Uterus (tissue), 4 donors: ENCODE results near the gene ADK. TPM values are rescaled to one million over a fixed set of nuclear protein-coding genes. Genes with fewer than 3 reads are reported as not detected.
A peak's percentile ranks its signal among the peaks of the same experiment; 100 is the strongest.

Source experiments
- DNase-seq, 2 donors: peaks; one replicate each; pipeline ENCODE4 v3.0.0-alpha.2; 2019 to 2020
- H3K27ac ChIP-seq, 2 donors: fragments of 200-600 bp; sonication (generic); 1 replicate in 1 of 2; 2 replicates in 1 of 2; pipeline ENCODE4 v1.5.1; 2016 to 2018
- H3K27me3 ChIP-seq, 2 donors: fragments of 200-600 bp; sonication (generic); one replicate each; pipeline ENCODE4 v1.5.1; 2018 to 2019; ENCODE audit warnings: control low read depth in 1 of 2
- H3K36me3 ChIP-seq, 2 donors: fragments of 200-600 bp; sonication (generic); one replicate each; pipeline ENCODE4 v1.5.1; 2019; ENCODE audit warnings: control low read depth in 1 of 2
- H3K4me1 ChIP-seq, 2 donors: fragments of 200-600 bp; sonication (generic); one replicate each; pipeline ENCODE4 v1.5.1; 2018 to 2019; ENCODE audit warnings: control low read depth in 1 of 2
- H3K4me3 ChIP-seq, 2 donors: fragments of 200-600 bp; sonication (generic); 1 replicate in 1 of 2; 2 replicates in 1 of 2; pipeline ENCODE4 v1.5.1; 2018 to 2019; ENCODE audit warnings: mild to moderate bottlenecking in 1 of 2
- H3K9me3 ChIP-seq, 2 donors: fragments of 200-600 bp; sonication (generic); one replicate each; pipeline ENCODE4 v1.5.1; 2019; ENCODE audit warnings: control low read depth in 1 of 2
- POLR2A ChIP-seq, 2 donors: fragments of 450-650 bp; IDR thresholded peaks; one replicate each; pipeline ENCODE4 v1.6.1; 2016; ENCODE audit warnings: antibody characterized with exemption in 2 of 2, mild to moderate bottlenecking in 1 of 2, moderate library complexity in 1 of 2
- intact Hi-C: fragments of 100-400 bp; cut with DNase I; formaldehyde crosslinking; loops from one replicate; pipeline ENCODE4 v1.15.1; 2023; ENCODE audit warnings: low total_unique reads
- total RNA-seq, 4 donors: library from RNA; depleted of rRNA in 3 of 4; stranded (reverse); fragments of >200 nt in 3 of 4; gene quantifications; one replicate each; pipeline versions ENCODE4 v1.1.0 to v1.2.4, GENCODE V29; 2014 to 2023
- TF ChIP-seq, protein P1 (sequence below), 4 experiments: fragments of 200-600 bp in 2 of 4; fragments of 450-650 bp in 2 of 4; sonication (generic) in 2 of 4; IDR thresholded peaks; one replicate each; pipeline ENCODE4 v1.5.1; 2016 to 2019; ENCODE audit warnings: antibody characterized with exemption in 4 of 4, mild to moderate bottlenecking in 2 of 4, moderate library complexity in 1 of 4
- donor health status: DM: yes; HTN: yes; CAD: no.

Gene ADK
- total RNA-seq, 4 donors from 2014 or later, result 12.6 to 41.1 (median 19.0) TPM

GRCh38 chr10:74244097-74244685, 93.2 kb downstream of the ADK start:
- H3K27me3 ChIP-seq, result no peaks in the 10 kb centered on the region
- H3K27ac ChIP-seq, result no peak overlapping the region
- H3K36me3 ChIP-seq, result no peaks in the 10 kb centered on the region
- no peaks in the 10 kb centered on the region for H3K9me3 ChIP-seq
- no peak for TF ChIP-seq POLR2A (IDR thresholded peaks at IDR 0.05)
- TF ChIP-seq, protein P1, sequence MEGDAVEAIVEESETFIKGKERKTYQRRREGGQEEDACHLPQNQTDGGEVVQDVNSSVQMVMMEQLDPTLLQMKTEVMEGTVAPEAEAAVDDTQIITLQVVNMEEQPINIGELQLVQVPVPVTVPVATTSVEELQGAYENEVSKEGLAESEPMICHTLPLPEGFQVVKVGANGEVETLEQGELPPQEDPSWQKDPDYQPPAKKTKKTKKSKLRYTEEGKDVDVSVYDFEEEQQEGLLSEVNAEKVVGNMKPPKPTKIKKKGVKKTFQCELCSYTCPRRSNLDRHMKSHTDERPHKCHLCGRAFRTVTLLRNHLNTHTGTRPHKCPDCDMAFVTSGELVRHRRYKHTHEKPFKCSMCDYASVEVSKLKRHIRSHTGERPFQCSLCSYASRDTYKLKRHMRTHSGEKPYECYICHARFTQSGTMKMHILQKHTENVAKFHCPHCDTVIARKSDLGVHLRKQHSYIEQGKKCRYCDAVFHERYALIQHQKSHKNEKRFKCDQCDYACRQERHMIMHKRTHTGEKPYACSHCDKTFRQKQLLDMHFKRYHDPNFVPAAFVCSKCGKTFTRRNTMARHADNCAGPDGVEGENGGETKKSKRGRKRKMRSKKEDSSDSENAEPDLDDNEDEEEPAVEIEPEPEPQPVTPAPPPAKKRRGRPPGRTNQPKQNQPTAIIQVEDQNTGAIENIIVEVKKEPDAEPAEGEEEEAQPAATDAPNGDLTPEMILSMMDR (IDR thresholded peaks at IDR 0.05), result peak; percentile 35 to 53 (median 48)
- DNase-seq, result peak in 1 of 2 donors; percentile 36
- intact Hi-C loops, result no loop called here
- no peak overlapping the region for H3K4me3 ChIP-seq
- H3K4me1 ChIP-seq, result no peaks in the 10 kb centered on the region

- intact Hi-C loops, result no loop called here
- DNase-seq, result no peak
- Histone ChIP-seq H3K9me3 (no peaks in the 10 kb centered on the region), H3K27ac (no peak overlapping the region), H3K27me3 (no peaks in the 10 kb centered on the region), H3K4me3 (no peak overlapping the region), H3K4me1 (no peaks in the 10 kb centered on the region), H3K36me3 (no peaks in the 10 kb centered on the region)
- TF ChIP-seq, protein P1 (IDR thresholded peaks at IDR 0.05), result no peak
- TF ChIP-seq POLR2A (IDR thresholded peaks at IDR 0.05), result no peak
Observed at GRCh38 chr10:74244807-74245206, 93.8 kb downstream of the ADK start.

- Histone ChIP-seq H3K27ac (no peak overlapping the region), H3K36me3 (no peaks in the 10 kb centered on the region), H3K27me3 (no peaks in the 10 kb centered on the region), H3K9me3 (no peaks in the 10 kb centered on the region), H3K4me1 (no peaks in the 10 kb centered on the region), H3K4me3 (no peak overlapping the region)
- intact Hi-C loops, result no loop called here
- DNase-seq, result no peak
- TF ChIP-seq, protein P1 (IDR thresholded peaks at IDR 0.05), result no peak
- TF ChIP-seq POLR2A (IDR thresholded peaks at IDR 0.05), result no peak
Observed at GRCh38 chr10:74246495-74246894, 95.5 kb downstream of the ADK start.

DNA sequence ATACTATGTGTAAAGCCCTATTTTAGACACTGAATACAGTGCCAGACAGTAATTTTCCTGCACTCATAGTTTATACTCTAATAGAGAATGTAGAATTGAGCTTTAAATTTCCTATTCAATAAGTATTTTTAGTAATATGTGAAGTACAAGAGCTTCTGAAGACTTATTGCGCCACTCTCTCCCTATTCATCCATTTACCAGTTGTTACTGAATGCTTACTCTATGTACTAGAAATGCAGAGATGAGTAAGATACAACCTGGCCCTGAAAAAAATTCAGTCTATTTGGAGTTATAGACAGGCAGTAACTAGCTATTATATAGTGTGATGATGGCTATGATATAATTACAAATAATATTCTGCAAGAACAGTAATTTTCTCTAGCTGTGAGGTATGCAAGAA, 98.8 kb downstream of the ADK start:
- Histone ChIP-seq H3K27me3 (no peaks in the 10 kb centered on the region), H3K27ac (no peak overlapping the region), H3K4me1 (no peaks in the 10 kb centered on the region), H3K9me3 (no peaks in the 10 kb centered on the region), H3K4me3 (no peak overlapping the region), H3K36me3 (no peaks in the 10 kb centered on the region)
- TF ChIP-seq, protein P1 (IDR thresholded peaks at IDR 0.05), result no peak
- TF ChIP-seq POLR2A (IDR thresholded peaks at IDR 0.05), result no peak
- DNase-seq, result no peak
- intact Hi-C loops, result no loop called here

DNA sequence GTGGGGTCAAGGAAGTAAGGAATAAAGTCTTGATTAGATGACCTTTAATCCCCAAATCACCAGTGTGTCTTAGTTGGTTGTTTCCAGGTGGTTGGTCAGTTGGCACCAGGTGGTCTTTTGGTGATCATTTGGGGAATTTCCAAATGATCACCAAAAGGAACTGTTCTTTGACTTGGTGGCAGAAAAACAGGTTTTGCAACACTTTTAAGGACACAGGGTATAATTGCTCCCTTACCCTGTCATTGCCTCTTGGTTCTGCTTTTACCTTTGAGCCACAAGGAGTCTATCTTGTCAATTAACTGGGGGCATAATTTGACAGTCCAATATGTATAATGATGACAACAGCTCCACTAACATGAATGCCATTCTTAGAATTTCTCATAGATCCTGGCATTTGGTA, 104.2 kb downstream of the ADK start:
- no peak overlapping the region for H3K4me3 ChIP-seq
- no peaks in the 10 kb centered on the region for H3K27me3 ChIP-seq
- no peak for DNase-seq
- H3K36me3 ChIP-seq, result no peaks in the 10 kb centered on the region
- no peaks in the 10 kb centered on the region for H3K9me3 ChIP-seq
- H3K4me1 ChIP-seq, result no peaks in the 10 kb centered on the region
- no peak for TF ChIP-seq POLR2A (IDR thresholded peaks at IDR 0.05)
- TF ChIP-seq, protein P1 (IDR thresholded peaks at IDR 0.05), result no peak
- intact Hi-C loops, result no loop called here
- no peak overlapping the region for H3K27ac ChIP-seq
